Stimulated activated naive CD4-positive, alpha-beta T cell treated with Interleukin-2 at 50 U/mL for 16 hours (primary cell): Measurements from ENCODE around the gene PIGL.
A peak's percentile ranks its signal among the peaks of the same experiment; 100 is the strongest.
"Not testable (repeated sequence)": the region's sequence is repeated elsewhere in the genome, so short reads cannot be mapped to it uniquely, and the experiment has no call there.

Experiments
- DNase-seq: peaks from one replicate; lab custom pipeline; 2025; lab: John Stamatoyannopoulos, UW

PIGL gene

DNA sequence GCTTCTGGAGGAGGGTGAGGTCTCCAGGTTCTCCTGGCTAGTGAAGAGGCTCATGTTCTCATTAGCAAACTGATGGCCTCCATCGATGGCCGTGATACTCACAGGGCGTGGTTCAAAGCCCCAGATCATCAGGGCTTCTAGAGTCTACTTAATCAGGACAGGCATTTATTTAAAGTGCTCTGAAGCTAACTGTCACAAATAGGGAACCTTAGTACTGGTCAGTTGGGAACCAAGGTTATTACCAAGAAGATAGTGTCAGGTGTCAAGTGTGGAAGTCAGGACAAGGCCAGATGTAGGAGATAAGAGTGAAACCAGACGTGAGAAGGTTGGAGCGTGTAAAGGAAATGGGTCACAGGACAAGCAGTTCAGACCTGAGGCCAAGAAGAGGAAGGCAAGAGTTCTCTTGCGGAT lies 56.9 kb downstream of the PIGL start:
- DNase-seq, result no peak

DNA sequence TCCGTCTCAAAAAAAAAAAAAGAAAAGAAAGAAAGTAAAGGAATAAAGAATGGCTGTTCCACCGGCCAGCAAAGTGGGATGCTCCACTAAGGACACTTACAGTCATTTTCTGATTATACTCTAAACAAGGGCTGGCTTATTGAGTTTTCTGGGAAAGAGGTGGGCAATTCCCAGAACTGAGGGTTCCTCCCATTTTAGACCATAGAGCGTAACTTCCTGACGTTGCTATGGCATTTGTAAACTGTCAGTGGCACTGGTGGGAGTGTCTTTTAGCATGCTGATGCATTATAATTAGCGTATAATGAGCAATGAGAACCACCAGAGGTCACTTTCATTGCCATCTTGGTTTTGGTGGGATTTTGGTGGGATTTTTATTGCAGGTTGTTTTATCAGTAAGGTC lies 58.0 kb downstream of the PIGL start:
- DNase-seq, result no peak

DNA sequence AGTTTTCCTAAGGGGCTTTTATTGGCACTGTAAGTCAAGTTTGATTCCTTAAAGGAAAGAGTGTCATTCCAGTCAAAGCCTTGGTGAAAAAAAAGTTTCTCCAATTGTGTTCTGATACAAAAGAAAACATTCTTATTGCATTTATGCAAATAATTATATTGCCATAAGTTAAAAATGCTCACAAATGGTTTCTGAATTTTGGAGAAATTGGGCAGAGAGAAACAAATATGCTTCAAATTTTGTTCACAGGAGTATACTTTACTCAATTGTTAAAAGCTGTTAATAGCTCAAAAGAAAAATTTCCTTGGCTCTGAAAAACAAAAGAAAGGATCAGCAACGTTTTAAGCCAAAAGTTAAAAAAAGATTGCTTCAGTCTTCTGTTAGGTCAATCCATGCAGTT lies 60.2 kb downstream of the PIGL start:
- DNase-seq, result no peak

DNA sequence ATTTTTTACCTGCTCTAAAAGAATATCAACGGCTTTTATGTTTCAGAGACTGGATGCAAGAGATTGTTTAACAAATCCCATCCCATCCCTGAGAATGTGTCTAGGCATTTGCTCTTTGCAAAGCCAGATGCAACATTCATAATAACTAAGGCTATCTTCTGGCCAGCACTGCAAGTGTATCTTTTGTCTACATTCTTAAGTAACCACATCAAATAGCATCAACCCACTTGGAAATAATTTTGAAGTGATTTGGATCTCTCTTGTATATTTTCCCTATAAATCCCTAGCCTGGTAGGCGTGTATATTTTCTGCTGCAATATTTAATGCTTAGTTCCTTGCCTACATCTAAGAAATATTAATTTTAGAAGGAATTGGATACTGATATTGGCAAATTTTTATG lies 64.3 kb downstream of the PIGL start:
- no peak for DNase-seq

DNA sequence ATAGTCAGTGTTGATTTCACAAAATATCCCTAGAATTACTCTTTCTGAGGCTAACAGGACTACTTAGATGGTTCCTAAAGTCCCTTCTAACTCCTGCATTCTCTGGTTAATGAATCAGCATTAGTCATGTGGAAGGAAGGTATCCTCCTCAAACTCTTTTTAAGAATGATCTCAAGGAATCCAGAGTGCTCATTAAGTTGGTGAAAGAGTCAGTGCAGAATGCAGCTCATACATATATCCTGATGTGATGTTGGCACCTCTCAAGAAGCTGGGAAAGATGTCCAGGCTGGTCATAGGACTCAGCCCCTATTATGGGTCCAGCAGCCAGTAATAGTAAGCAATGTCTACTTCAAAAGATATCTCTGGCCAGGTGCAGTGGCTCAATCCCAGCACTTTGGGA lies 65.5 kb downstream of the PIGL start:
- no peak for DNase-seq

DNA sequence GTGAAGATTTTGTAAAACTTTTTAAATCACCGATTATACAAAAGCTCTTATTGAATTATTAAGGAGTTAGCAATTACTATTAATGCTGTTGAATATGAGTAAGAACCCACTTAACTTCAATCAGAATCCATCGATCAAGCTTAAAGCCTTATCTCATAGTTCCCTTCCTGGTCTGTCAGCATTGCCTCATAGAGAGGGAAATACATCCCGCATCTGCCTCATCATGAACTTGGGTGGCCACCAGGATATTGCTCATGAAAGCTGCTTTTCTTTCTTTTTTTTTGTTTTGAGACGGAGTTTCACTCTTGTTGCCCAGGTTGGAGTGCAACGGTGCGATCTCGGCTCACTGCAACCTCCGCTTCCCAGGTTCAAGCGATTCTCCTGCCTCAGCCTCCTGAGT lies 66.7 kb downstream of the PIGL start:
- DNase-seq, result no peak

DNA sequence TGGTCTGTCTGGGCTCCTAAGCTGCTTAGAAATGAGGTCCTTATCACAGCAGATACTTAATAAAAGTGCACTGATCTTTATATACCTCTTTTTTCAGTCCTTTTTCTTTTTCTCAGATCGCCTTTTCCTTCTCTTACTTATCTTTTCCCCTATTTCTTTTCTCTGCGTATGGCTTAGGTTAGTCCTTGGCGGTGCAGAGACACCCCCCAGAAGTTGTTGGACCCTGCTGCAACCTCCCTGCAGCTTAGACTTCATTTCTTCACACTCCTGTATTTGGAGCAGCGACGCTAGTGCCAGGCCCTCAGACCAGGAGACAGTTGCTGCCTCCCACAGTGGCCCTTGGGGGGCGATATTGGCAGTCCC lies 68.6 kb downstream of the PIGL start:
- no peak for DNase-seq

DNA sequence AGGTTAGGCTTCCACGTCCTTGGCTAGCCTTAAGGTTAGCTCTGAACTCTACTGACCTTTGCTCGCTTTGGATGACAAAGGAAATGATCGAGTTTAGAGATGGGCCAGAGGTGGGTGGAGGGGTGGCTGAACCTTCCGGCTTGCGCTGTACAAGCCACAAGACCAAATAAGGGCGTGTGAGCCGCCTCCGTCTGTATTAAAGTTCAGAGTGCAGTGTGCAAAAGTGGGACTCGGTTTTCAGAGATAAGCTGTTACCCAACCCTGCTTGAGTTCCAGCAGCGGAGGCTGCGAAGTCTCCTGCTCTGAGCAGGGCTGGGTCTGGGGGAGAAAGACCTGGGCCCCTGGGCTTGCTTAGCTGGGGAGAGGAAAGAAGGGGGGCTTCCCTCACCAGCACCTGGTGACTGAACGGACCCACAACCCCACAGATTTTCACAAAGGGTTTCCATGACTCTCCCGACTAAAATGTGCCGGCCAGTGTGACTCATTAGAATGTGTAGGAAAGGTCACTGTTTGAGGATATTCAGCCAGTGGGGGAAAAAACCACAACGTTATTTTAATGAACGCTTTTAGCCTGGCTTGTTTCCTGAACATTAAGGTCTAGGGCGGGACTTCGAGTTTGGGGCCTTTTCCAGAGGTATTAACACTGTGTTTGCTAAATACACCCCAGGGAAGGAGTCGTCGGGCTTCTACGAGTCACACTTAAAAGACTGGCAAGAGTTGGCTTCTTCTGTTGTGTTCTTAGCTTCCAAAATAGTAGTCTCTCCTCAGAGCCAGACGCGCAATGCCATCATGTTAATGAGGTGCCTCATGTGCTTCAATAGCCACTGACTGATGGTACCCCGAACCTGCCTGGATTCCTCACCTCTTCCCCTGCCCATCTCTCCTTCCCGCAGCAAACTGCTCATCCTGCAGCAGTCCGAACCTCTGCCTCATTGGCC lies 69.3 kb downstream of the PIGL start:
- DNase-seq, result peak; percentile 72

DNA sequence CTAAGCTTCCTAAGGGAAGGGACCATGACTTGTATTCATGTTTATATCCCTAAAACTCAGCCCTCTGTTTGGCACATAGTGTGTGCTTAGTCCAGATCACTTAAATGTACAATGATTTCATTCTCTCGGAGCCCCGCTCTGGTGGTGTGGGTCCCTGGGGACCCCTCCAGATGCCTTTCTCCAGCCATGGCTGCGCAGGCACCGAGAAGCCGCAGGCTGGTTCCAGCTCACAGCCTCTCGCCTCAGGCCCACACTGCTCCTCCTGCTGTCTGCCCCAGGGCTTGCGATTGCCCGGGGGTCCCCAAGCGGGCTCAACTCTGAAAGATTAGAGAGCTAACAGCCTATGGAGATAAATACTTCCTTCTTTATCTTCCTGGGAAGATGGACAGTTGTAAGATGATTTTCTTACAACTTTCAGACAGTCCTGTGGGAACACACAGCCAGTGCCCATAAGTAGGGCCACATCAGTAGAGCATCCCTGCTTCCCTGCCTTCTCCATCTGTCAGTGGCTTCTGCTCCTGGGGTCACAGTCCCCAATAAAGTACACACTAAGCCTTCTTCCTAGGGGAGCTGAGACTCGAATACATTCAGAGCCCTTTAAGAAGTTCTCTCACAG lies 70.0 kb downstream of the PIGL start:
- DNase-seq, result no peak

DNA sequence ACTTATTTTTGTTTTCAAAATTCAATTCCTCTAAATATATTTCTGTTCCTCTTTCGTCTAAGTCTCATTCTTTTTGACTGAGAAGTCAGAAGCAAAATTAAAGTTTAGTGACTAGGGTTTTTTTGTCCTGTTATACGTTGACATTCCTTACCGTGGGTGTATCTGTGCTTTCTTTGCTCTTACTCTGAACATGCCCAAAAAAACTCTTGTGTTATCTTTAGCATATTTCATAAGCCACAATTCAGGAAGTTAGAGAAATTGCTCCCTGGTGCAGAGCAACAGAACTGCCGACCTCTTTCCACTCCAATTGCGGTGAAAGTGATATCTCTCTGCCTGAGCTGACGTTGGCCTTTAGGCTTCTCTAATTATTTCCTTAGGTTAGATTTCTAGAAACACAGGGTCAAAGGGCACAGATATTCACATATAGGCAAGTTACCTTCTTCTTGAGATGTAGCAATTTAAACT lies 70.6 kb downstream of the PIGL start:
- no peak for DNase-seq

DNA sequence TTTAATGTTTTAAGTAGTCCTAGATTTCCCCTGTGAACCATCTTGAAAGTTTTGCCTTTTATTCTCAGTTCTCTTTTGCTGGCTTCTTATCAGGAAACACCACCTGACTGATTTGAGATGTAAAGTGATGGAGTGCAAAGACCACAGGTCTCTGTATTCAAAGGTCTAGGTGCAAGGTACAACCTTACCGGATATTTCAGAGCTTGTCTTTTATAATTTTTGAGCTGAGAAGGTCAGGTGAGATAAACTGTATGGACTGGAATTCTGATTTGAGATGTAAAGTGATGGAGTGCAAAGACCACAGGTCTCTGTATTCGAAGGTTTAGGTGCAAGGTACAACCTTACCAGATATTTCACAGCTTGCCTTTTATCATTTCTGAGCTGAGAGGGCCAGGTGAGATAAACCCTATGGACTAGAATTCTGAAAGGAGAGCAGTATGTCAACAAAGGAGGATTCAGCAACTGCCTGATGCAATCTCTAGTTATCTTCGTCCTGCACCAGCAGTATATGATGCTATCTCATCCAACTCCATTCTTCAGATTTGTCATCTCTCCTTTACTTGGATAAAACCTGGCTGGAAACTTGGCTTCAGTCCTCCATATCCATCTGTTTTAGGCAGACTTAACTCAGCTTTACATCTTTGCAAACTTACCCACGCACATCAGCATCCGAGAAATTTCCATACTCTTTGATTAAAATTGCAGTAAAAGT lies 72.0 kb downstream of the PIGL start:
- no peak for DNase-seq

DNA sequence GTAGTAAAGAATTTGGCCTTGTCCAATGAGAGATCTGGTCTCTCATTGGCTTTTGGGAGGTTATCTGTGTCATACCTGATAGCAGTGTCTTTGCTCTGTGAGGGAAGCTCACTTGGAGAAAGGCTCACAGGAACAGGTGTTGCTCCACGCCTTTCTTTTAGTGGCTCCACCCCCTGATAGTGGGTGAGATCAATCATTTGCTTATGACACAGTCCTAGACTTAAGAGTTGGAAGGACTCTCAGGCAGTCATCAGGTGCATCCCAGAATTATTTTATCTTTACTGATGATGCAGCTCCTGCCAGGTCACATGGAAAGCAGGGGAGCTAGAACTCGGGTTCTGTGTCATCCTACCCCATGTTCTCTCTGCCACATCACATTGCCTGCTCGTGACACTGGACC lies 76.9 kb downstream of the PIGL start:
- DNase-seq, result no peak

DNA sequence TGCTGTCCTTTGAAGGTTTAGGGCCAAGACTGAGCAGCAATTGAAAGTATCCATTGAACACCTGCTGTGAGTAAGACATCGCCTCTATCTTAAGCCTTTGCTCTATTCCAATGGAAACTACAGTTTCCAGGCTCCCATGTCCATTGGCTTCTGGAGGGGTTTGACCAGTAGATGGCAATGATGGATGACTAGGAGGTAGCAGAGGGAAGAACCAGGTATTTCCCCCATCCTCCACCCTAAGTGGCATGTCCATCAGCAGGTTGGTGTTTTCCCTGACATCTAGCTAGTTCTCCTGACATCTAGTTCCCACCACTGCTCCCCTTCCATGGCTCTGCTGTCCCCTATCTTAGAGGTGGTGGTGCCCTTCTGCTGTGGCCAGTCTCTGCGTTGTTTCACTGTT lies 77.5 kb downstream of the PIGL start:
- no peak for DNase-seq

DNA sequence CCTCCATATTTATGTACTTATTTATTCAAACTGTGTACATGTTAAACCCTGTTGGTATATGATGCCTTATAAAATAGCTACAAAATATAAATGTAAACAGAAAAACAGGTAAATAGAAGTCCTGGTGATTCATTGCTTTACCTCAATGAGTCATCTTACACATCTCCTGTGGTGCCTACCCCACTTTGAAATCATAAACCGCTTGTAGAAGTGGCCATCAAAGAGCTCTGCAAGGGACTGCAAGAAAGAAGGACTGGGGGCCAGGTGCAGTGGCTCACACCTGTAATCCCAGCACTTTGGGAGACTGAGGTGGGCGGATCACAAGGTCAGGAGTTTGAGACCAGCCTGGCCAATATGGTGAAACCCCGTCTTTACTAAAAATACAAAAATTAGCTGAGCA lies 79.1 kb downstream of the PIGL start:
- not testable (repeated sequence) for DNase-seq

DNA sequence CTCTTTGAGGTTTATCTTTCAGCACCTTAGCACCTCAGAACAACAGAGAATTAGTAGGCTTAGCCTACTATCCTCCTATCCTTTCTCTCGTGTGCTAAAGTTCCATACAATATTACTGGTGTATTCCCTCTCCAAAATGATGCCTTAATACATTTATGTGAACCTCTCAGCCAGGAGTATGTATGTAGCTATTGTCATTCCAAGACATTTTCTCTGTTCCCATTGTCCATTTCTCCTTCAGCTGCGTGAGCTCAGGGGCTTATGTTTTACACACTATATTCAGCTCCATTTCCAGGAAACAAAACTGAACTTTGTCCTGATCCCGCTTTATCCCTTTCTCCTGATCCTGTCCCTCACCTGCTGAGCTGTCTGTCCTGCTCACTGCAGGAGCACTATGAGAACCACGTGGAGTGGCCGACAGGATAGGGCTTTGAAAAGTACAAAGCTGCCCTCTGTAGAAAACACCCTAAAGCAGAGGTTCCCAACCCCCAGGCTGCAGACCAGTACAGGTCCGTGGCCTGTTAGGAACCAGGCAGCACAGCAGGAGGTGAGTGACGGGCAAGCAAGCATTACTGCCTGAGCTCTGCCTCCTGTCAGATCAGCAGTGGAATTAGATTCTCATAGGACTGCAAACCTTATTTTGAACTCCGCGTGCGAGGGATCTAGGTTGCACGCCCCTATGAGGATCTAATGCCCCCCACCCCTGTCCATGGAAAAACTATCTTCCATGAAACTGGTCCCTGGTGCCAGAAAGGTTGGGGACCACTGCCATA lies 80.5 kb downstream of the PIGL start:
- DNase-seq, result no peak

DNA sequence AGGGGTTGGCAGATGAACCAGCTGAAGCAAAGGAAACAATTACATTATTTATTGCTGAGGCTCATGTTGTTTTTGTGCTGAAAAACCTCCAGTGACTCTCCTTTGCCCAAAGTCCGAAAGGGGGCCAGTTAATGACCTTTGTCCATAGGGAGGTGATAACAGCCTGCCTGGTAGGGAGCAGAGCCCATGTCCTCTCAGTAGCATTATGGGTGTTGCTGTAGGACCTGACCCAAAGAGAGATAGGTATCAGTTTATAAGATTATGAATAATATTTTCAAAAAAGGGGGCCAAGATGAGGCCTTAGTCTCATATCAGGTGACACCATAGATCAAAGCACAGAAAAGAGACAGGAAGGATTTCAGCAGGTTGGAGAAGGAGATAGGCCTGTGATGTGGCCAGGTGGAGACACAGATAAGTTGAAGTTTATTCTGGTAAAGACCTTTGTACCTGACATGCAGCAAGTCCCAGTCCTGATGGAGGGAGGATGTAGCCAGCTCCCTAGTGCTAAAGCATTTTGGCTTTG lies 81.2 kb downstream of the PIGL start:
- no peak for DNase-seq

DNA sequence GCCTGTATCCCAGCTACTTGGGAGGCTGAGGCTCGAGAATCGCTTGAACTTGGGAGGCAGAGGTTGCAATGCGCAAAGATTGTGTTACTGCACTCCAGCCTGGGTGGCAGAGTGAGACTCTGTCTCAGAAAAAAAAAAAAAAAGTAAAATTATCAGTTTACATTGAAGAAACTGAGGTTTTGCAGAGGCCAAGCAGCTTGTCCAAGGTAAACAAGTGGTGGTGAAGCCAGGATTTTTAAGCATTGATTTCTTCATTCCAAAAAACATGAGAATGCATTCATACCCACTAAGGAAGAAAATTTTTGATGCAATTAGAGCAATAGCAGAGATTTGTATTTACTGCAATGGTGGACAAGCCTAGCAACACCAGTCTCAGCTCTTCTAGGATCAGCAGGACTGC lies 83.5 kb downstream of the PIGL start:
- DNase-seq, result no peak

DNA sequence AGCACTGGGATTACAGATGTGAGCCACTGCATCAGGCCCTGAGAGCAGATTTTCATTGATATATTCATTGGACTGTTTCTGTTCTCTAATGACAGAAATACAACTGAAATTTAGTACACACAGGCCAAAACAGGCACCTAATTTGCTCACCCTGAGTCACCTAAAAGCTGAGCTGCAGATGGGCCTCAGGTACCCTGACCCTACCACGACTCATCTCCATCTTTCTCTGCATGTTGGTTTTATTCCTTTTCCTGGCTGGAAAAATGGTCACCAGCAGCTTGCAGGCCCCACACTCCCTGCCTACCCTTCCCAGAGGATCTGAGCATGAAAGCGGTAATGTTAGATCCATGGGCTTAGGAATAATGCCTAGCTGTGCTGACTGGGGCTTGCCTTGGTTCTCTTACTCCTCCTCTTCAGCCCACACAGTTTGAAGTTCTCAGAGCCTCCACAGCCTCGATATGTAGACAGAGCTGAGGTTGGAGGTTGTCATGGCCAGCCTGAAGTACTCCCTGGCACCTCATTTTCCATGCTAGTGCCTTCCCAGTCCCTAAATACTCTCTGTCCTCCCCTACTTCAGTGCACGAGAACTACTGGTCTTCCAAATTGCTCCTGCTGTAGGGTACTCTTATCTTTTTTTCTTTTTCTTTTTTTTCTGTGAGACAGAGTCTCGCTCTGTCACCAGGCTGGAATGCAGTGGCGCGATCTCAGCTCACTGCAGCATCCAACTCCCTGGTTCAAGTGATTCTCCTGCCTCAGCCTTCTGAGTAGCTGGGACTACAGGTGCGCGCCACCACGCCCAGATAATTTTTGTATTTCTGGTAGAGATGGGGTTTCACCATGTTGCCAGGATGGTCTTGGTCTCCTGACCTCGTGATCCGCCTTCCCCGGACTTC lies 85.2 kb downstream of the PIGL start:
- DNase-seq, result no peak

DNA sequence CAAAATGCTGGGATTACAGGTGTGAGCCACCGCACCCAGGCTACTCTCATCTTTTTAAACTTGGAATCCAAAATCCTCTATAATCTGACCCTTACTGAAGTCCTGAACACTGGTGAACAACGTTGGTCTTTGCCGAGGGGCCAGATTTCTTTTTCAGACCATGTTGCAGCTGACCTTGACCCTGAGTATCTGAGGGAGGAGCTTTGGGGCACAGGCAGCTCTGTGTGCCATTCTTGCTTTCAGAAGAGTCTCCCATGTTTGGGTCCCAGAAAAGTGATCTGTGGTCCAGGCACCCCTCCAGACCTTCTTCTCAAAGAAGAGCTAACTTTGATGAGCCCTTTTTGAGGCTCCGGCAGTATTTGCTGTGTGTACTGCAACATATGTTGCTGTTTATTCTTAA lies 85.8 kb downstream of the PIGL start:
- no peak for DNase-seq

DNA sequence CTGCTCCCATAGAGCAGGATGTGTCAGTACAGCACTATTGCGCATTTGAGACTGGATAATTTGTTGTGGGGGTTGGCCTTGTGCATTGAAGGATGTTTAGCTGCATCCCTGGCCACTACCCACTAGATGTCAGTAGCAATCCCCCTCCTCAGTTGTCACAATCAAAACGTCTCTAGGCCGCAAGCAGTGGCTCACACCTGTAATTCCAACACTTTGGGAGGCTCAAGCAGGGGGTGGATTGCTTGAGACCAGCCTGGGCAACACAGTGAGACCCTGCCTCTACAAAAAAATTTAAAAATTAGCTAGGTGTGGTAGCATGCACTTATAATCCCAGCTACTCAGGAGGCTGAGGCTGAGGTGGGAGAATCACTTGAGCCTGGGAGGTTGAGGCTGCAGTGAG lies 87.8 kb downstream of the PIGL start:
- no peak for DNase-seq

DNA sequence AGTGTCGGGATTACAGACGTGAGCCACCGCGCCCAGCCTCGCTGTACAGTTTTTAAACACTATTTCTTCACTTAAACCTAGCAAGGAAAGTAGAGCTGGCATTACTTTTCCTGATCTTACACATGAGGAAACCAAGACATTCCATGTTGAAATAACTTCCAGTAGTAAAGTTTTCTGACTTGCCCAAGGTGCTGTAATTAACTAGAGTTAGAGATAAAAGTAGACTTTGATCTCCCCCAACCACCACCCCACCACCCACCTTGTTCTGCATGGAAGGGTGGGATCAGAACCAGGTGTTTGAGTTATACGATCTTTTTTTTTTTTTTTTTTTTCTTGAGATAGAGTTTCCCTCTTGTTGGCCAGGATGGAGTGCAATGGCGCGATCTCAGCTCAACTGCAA lies 89.2 kb downstream of the PIGL start:
- no peak for DNase-seq
